Liver (tissue), 3 donors: ENCODE data around the gene UBFD1.

Experiments
- CTCF ChIP-seq: fragments of 150-350 bp; IDR thresholded peaks from 2 replicates; pipeline ENCODE4 v1.5.1; 2017; ENCODE audit warnings: improper control_type of control experiment, low read depth, low read length; ENCODE audit not compliant: missing input control
- EGR1 ChIP-seq, 2 donors: IDR thresholded peaks; 2 replicates each; pipeline ENCODE4 v1.6.1; 2016 to 2018; ENCODE audit warnings: antibody characterized with exemption in 2 of 2, low read depth in 2 of 2
- FOXA2 ChIP-seq: IDR thresholded peaks from 2 replicates; pipeline ENCODE4 v1.6.1; 2016; ENCODE audit warnings: antibody characterized with exemption
- GABPA ChIP-seq, 2 donors: IDR thresholded peaks in 1 of 2; conservative IDR thresholded peaks in 1 of 2; 2 replicates each; pipeline ENCODE4 v1.6.1; 2016; ENCODE audit warnings: antibody characterized with exemption in 2 of 2, mild to moderate bottlenecking in 1 of 2, moderate library complexity in 1 of 2
- JUND ChIP-seq, 2 donors: IDR thresholded peaks; 2 replicates each; pipeline ENCODE4 v1.6.1; 2016; ENCODE audit warnings: antibody characterized with exemption in 2 of 2
- MAX ChIP-seq: IDR thresholded peaks from 2 replicates; pipeline ENCODE4 v1.6.1; 2016; ENCODE audit warnings: antibody characterized with exemption
- NR2F2 ChIP-seq: IDR thresholded peaks from 2 replicates; pipeline ENCODE4 v1.6.1; 2016; ENCODE audit warnings: antibody characterized with exemption
- REST ChIP-seq: IDR thresholded peaks from 2 replicates; pipeline ENCODE4 v1.6.1; 2016; ENCODE audit warnings: antibody characterized with exemption, mild to moderate bottlenecking
- RXRA ChIP-seq, 2 donors: IDR thresholded peaks; 2 replicates each; pipeline ENCODE4 v1.6.1; 2017 to 2018; ENCODE audit warnings: antibody characterized with exemption in 2 of 2, mild to moderate bottlenecking in 1 of 2
- SP1 ChIP-seq: IDR thresholded peaks from 2 replicates; pipeline ENCODE4 v1.6.1; 2018; ENCODE audit warnings: antibody characterized with exemption, mild to moderate bottlenecking
- TAF1 ChIP-seq: conservative IDR thresholded peaks from 2 replicates; pipeline ENCODE4 v1.6.1; 2016; ENCODE audit warnings: antibody characterized with exemption, mild to moderate bottlenecking
- YY1 ChIP-seq: IDR thresholded peaks from 2 replicates; pipeline ENCODE4 v1.6.1; 2016; ENCODE audit warnings: antibody characterized with exemption, mild to moderate bottlenecking
- TF ChIP-seq, protein P1 (sequence below): IDR thresholded peaks from 2 replicates; pipeline ENCODE4 v1.6.1; 2016; ENCODE audit warnings: antibody characterized with exemption
- donor health status: healthy.
- donor health status: healthy.

DNA sequence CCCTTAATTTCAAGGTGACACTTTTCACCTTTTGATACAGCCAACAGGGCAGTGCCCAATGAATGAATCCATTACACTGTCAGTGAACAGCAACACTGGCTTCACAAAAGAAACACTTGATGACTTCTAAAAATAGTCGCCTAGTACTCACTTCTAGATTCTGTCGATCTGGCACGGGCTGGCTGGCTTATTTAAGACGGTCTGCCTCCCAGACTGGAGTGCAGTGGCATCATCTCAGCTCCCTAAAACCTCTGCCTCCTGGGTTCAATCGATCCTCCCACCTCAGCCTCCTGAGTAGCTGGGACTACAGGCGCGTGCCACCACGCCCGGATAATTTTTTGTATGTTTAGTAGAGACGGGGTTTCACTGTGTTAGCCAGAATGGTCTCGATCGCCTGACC, 36.7 kb downstream of the UBFD1 start:
- TF ChIP-seq CTCF (no peak), YY1 (no peak), EGR1 (IDR thresholded peaks at IDR 0.05; ENCODE audit: low read depth in 2 of 2) (no peak), SP1 (no peak), FOXA2 (no peak), MAX (no peak), TAF1 (no peak), RXRA (IDR thresholded peaks at IDR 0.05) (no peak), GABPA (IDR thresholded peaks at IDR 0.05 in 1 of 2, conservative IDR thresholded peaks at IDR 0.05 in 1 of 2) (no peak), JUND (IDR thresholded peaks at IDR 0.05) (no peak), REST (no peak), NR2F2 (no peak)
- TF ChIP-seq, protein P1, sequence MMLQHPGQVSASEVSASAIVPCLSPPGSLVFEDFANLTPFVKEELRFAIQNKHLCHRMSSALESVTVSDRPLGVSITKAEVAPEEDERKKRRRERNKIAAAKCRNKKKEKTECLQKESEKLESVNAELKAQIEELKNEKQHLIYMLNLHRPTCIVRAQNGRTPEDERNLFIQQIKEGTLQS = no peak
